GM23338 (cell line): Measurements from ENCODE around the gene GRM3. TPM values are rescaled to one million over a fixed set of nuclear protein-coding genes. Genes with fewer than 3 reads are reported as not detected.

Source experiments
- ATAC-seq: fragments of 200-7000 bp; cut with Tn5 transposase; 3 replicates; pipeline ENCODE4 v1.9.1; 2020
- DNase-seq: peaks from one replicate; pipeline ENCODE4 v3.0.0-alpha.2; 2015; ENCODE audit warnings: low spot score
- H2AFZ ChIP-seq: fragments of 200-600 bp; sonication (generic); 2 replicates; pipeline ENCODE4 v1.8.0; 2016; ENCODE audit warnings: antibody characterized with exemption, mild to moderate bottlenecking, moderate library complexity
- H3F3A ChIP-seq: fragments of 200-600 bp; sonication (generic); replicated peaks from 2 replicates; pipeline ENCODE4 v1.8.0; 2017; ENCODE audit warnings: antibody characterized with exemption, mixed run types, low read depth
- H3K27ac ChIP-seq: fragments of 200-600 bp; sonication (generic); 2 replicates; pipeline ENCODE4 v1.6.1; 2016; ENCODE audit warnings: low read depth
- H3K27me3 ChIP-seq: fragments of 200-600 bp; sonication (generic); 2 replicates; pipeline ENCODE4 v1.8.0; 2016; ENCODE audit warnings: mild to moderate bottlenecking, mixed run types, moderate library complexity; ENCODE audit not compliant: insufficient read depth
- H3K36me3 ChIP-seq: fragments of 200-600 bp; sonication (generic); 2 replicates; pipeline ENCODE4 v1.8.0; 2016; ENCODE audit warnings: mild to moderate bottlenecking; ENCODE audit not compliant: insufficient read depth
- H3K4me1 ChIP-seq: fragments of 200-600 bp; sonication (generic); 2 replicates; pipeline ENCODE4 v1.8.0; 2016; ENCODE audit warnings: mild to moderate bottlenecking, moderate library complexity; ENCODE audit not compliant: insufficient read depth
- H3K4me2 ChIP-seq: fragments of 200-600 bp; sonication (generic); 2 replicates; pipeline ENCODE4 v1.7.1; 2017; ENCODE audit warnings: mixed run types
- H3K4me3 ChIP-seq: fragments of 200-600 bp; sonication (generic); 2 replicates; pipeline ENCODE4 v1.6.1; 2016; ENCODE audit warnings: mixed run types
- H3K79me2 ChIP-seq: fragments of 200-600 bp; sonication (generic); replicated peaks from 2 replicates; pipeline ENCODE4 v1.8.0; 2017; ENCODE audit warnings: mild to moderate bottlenecking; ENCODE audit not compliant: insufficient read depth
- H3K9me2 ChIP-seq: fragments of 200-600 bp; sonication (generic); 2 replicates; pipeline ENCODE4 v1.8.0; 2017; ENCODE audit not compliant: insufficient read depth
- H4K20me1 ChIP-seq: fragments of 200-600 bp; sonication (generic); replicated peaks from 2 replicates; pipeline ENCODE4 v1.8.0; 2017; ENCODE audit warnings: mild to moderate bottlenecking; ENCODE audit not compliant: insufficient read depth
- H3K27ac Mint-ChIP-seq: 2 replicates; pipeline ENCODE4 v1.8.0; 2020; ENCODE audit warnings: inconsistent platforms, mild to moderate bottlenecking, moderate library complexity, mixed read lengths
- H3K27me3 Mint-ChIP-seq: 3 replicates; pipeline ENCODE4 v1.8.0; 2022; ENCODE audit warnings: low read depth, mild to moderate bottlenecking, moderate library complexity, mixed read lengths, inconsistent platforms; ENCODE audit not compliant: insufficient read depth, poor library complexity
- H3K36me3 Mint-ChIP-seq: 3 replicates; pipeline ENCODE4 v1.8.0; 2021; ENCODE audit warnings: low read depth, mild to moderate bottlenecking, inconsistent platforms, moderate library complexity, mixed read lengths
- H3K4me1 Mint-ChIP-seq: 3 replicates; pipeline ENCODE4 v1.8.0; 2020; ENCODE audit warnings: mild to moderate bottlenecking, inconsistent platforms, mixed read lengths
- H3K4me3 Mint-ChIP-seq: 3 replicates; pipeline ENCODE4 v1.8.0; 2021; ENCODE audit warnings: moderate library complexity, mild to moderate bottlenecking, inconsistent platforms, mixed read lengths
- H3K9me3 Mint-ChIP-seq: 3 replicates; pipeline ENCODE4 v1.8.0; 2020; ENCODE audit warnings: moderate library complexity, mild to moderate bottlenecking, inconsistent platforms, mixed read lengths
- CREB1 ChIP-seq: fragments of 250-450 bp; sonication (Bioruptor Pico); IDR thresholded peaks from 2 replicates; pipeline ENCODE4 v1.5.0; 2020; ENCODE audit warnings: low read depth, mild to moderate bottlenecking, moderate library complexity
- CTCF ChIP-seq, 2 experiments: fragments of 200-600 bp in 1 of 2; sonication (generic) in 1 of 2; conservative IDR thresholded peaks; 2 replicates each; pipeline versions ENCODE4 v1.5.1 to v1.6.1; 2016 to 2017; ENCODE audit warnings: antibody characterized with exemption in 2 of 2, low read depth in 2 of 2, mild to moderate bottlenecking in 2 of 2, moderate library complexity in 1 of 2
- ETS1 ChIP-seq: IDR thresholded peaks from 2 replicates; pipeline ENCODE4 v1.6.1; 2016; ENCODE audit warnings: antibody characterized with exemption
- EZH2 ChIP-seq: fragments of 200-600 bp; sonication (generic); IDR thresholded peaks from one replicate; pipeline ENCODE4 v1.8.0; 2017; ENCODE audit warnings: antibody characterized with exemption, mild to moderate bottlenecking, low read depth; ENCODE audit not compliant: unreplicated experiment
- EZH2phosphoT487 ChIP-seq: fragments of 200-600 bp; sonication (generic); IDR thresholded peaks from one replicate; pipeline ENCODE4 v1.8.1; 2018; ENCODE audit warnings: antibody characterized with exemption; ENCODE audit not compliant: unreplicated experiment
- JUNB ChIP-seq: IDR thresholded peaks from one replicate; pipeline ENCODE4 v1.6.1; 2016; ENCODE audit warnings: antibody characterized with exemption; ENCODE audit not compliant: unreplicated experiment
- NANOG ChIP-seq: IDR thresholded peaks from 2 replicates; pipeline ENCODE4 v1.6.1; 2016; ENCODE audit warnings: antibody characterized with exemption, borderline replicate concordance
- POLR2AphosphoS5 ChIP-seq: IDR thresholded peaks from 2 replicates; pipeline ENCODE4 v1.6.1; 2016; ENCODE audit warnings: antibody characterized with exemption, low read depth
- REST ChIP-seq: IDR thresholded peaks from one replicate; pipeline ENCODE4 v1.6.1; 2018; ENCODE audit warnings: antibody characterized with exemption; ENCODE audit not compliant: unreplicated experiment
- STAT1 ChIP-seq: IDR thresholded peaks from one replicate; pipeline ENCODE4 v1.6.1; 2016; ENCODE audit warnings: antibody characterized with exemption; ENCODE audit not compliant: unreplicated experiment
- ZNF331 ChIP-seq: fragments of 250-450 bp; sonication (Bioruptor Pico); IDR thresholded peaks from 2 replicates; pipeline ENCODE4 v1.5.0; 2020; ENCODE audit warnings: low read depth, mild to moderate bottlenecking, moderate library complexity
- polyA plus RNA-seq: library from polyadenylated mRNA; unstranded; fragments of >200 nt; fragmentation: Nextera tagmentation; extraction: Ambion mirVana; gene quantifications from 2 replicates; pipeline ENCODE4 v1.2.1, GENCODE V29; 2016
- total RNA-seq: library from RNA; depleted of rRNA; stranded (reverse); fragments of >200 nt; shearing (Covaris generic); gene quantifications from 2 replicates; pipeline ENCODE4 v1.2.3, GENCODE V29; 2014

GRM3 gene
- total and polyA plus RNA-seq, 2 experiments from 2014 or later = 0.79 to 1.9 TPM

DNA sequence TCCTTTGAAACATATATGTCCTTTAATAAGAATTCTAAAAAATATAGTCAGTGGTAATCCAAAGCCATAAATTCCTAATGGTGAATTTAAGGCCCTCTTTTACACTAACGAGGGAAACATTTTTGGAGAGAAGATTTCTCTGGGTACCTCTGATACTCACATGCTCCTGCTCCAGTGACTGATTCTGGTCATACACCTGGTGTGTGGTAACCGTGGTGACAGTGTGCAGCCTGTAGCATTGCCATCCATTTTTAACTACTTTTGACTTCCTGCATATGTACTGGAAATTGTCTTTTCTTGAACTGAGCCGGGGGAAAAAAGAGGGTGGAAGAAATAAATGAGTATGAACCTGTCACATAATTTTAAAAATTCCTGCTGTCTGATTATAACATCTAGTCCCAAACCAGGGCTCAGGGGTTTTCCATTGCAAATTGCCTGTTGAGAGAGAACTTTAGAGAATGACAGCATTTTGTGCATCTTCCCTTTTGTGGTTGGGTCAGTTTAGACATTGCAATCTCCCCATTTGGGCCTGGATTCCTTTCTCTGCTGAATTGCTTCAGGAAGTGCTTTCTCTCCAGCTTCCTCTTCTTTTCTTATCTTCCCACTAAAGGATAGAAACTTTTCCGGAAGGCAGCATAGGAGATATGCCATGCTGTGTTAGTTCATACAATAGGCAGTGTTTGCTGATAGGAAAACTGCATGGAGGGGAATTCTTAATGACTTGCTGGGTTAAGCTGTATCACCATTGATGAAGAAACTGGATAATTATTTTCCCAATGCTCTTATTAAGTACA, 125.5 kb downstream of the GRM3 start (continued):
- TF ChIP-seq REST = no peak
- no peak for TF ChIP-seq NANOG
- no peak for TF ChIP-seq CREB1 (CRISPR knock-in tag)

- H3K9me2 ChIP-seq = no peaks in the 10 kb centered on the region
- Mint-ChIP-seq H3K36me3 (no peaks in the 10 kb centered on the region), H3K9me3 (no peaks in the 10 kb centered on the region), H3K4me3 (no peak overlapping the region), H3K27ac (no peak overlapping the region), H3K4me1 (peaks cover 8% of the 10 kb centered on the region), H3K27me3 (no peaks in the 10 kb centered on the region)
- H3K36me3 ChIP-seq = no peaks in the 10 kb centered on the region
- H3K4me1 ChIP-seq = no peaks in the 10 kb centered on the region
- no peaks in the 10 kb centered on the region for H3K79me2 ChIP-seq
- ATAC-seq (no peak), DNase-seq (no peak)
- H2AFZ ChIP-seq = no peak overlapping the region
- no peak overlapping the region for H3K4me2 ChIP-seq
- H3F3A ChIP-seq = no peaks in the 10 kb centered on the region
- no peak overlapping the region for H3K4me3 ChIP-seq
- no peak overlapping the region for H3K27ac ChIP-seq
- no peaks in the 10 kb centered on the region for H3K27me3 ChIP-seq
- H4K20me1 ChIP-seq = no peaks in the 10 kb centered on the region
- TF ChIP-seq CREB1 (CRISPR knock-in tag) = no peak
- TF ChIP-seq JUNB = no peak
- TF ChIP-seq POLR2AphosphoS5 = no peak
- TF ChIP-seq CTCF (conservative IDR thresholded peaks at IDR 0.05; ENCODE audit: low read depth in 2 of 2) = no peak
- no peak for TF ChIP-seq ETS1
- no peak for TF ChIP-seq ZNF331 (CRISPR knock-in tag)
- TF ChIP-seq NANOG = no peak
- TF ChIP-seq REST = no peak
- no peak for TF ChIP-seq EZH2phosphoT487
- TF ChIP-seq STAT1 = no peak
- TF ChIP-seq EZH2 = no peak
These were observed 129.6 kb downstream of the GRM3 start for GRCh38 chr7:86773309-86773708.
